HEK293T (cell line): Measurements from ENCODE around the gene ATP13A4.

ENCODE experiments used
- ARNT ChIP-seq: fragments of 450-650 bp; IDR thresholded peaks from 2 replicates; pipeline ENCODE4 v1.6.1; 2017; ENCODE audit warnings: mild to moderate bottlenecking
- BHLHE40 ChIP-seq: fragments of 450-650 bp; IDR thresholded peaks from 2 replicates; pipeline ENCODE4 v1.6.1; 2016; ENCODE audit warnings: mild to moderate bottlenecking, moderate library complexity, borderline replicate concordance
- CTBP1 ChIP-seq: fragments of 450-650 bp; IDR thresholded peaks from 2 replicates; pipeline ENCODE4 v1.6.1; 2016; ENCODE audit warnings: borderline replicate concordance
- ELF4 ChIP-seq: fragments of 450-650 bp; IDR thresholded peaks from 2 replicates; pipeline ENCODE4 v1.6.1; 2017; ENCODE audit warnings: antibody characterized with exemption
- FOXA1 ChIP-seq: fragments of 450-650 bp; IDR thresholded peaks from 2 replicates; pipeline ENCODE4 v1.6.1; 2016; ENCODE audit warnings: mild to moderate bottlenecking
- FOXK2 ChIP-seq: fragments of 450-650 bp; IDR thresholded peaks from 2 replicates; pipeline ENCODE4 v1.6.1; 2016; ENCODE audit warnings: mild to moderate bottlenecking
- FOXM1 ChIP-seq: fragments of 450-650 bp; IDR thresholded peaks from 2 replicates; pipeline ENCODE4 v1.6.1; 2017; ENCODE audit warnings: mild to moderate bottlenecking, borderline replicate concordance
- L3MBTL2 ChIP-seq: fragments of 450-650 bp; conservative IDR thresholded peaks from 2 replicates; pipeline ENCODE4 v1.6.1; 2016; ENCODE audit warnings: mild to moderate bottlenecking
- LEF1 ChIP-seq: fragments of 450-650 bp; IDR thresholded peaks from 2 replicates; pipeline ENCODE4 v1.6.1; 2017; ENCODE audit warnings: mild to moderate bottlenecking, borderline replicate concordance
- NFRKB ChIP-seq: fragments of 450-650 bp; IDR thresholded peaks from 2 replicates; pipeline ENCODE4 v1.6.1; 2016; ENCODE audit warnings: mild to moderate bottlenecking, moderate library complexity
- PKNOX1 ChIP-seq: fragments of 450-650 bp; IDR thresholded peaks from 2 replicates; pipeline ENCODE4 v1.6.1; 2016
- SP1 ChIP-seq: fragments of 450-650 bp; IDR thresholded peaks from 2 replicates; pipeline ENCODE4 v1.6.1; 2017
- SUZ12 ChIP-seq: fragments of 450-650 bp; IDR thresholded peaks from 2 replicates; pipeline ENCODE4 v1.6.1; 2016; ENCODE audit warnings: mild to moderate bottlenecking
- ZNF384 ChIP-seq: fragments of 450-650 bp; IDR thresholded peaks from 2 replicates; pipeline ENCODE4 v1.6.1; 2016

- TF ChIP-seq ELF4 = no peak
- TF ChIP-seq FOXM1 = no peak
- TF ChIP-seq SP1 = no peak
- TF ChIP-seq FOXA1 = no peak
- no peak for TF ChIP-seq LEF1
- TF ChIP-seq CTBP1 = no peak
- TF ChIP-seq BHLHE40 = no peak
- TF ChIP-seq SUZ12 = no peak
- TF ChIP-seq PKNOX1 = no peak
- TF ChIP-seq L3MBTL2 = no peak
- no peak for TF ChIP-seq FOXK2
- no peak for TF ChIP-seq NFRKB
- TF ChIP-seq ZNF384 = no peak
- TF ChIP-seq ARNT = no peak
Observed at GRCh38 chr3:193483988-193484539, 70.6 kb downstream of the ATP13A4 start.
